Measurements from ENCODE around the gene UTP25.

Gene UTP25

GRCh38 chr1:209807509-209807908 is 20.3 kb upstream of the UTP25 start:
- no peak for DNase-seq

GRCh38 chr1:209808059-209808581 is 19.7 kb upstream of the UTP25 start:
- DNase-seq = peak; percentile 97

- DNase-seq = no peak
Observed at GRCh38 chr1:209809611-209810010, 18.2 kb upstream of the UTP25 start.

- DNase-seq = no peak
Observed at GRCh38 chr1:209810783-209811182, 17.0 kb upstream of the UTP25 start.

- DNase-seq = no peak
Observed at GRCh38 chr1:209813902-209814301, 13.9 kb upstream of the UTP25 start.

GRCh38 chr1:209815490-209815889 is 12.3 kb upstream of the UTP25 start:
- DNase-seq = no peak

GRCh38 chr1:209815931-209816341 is 11.8 kb upstream of the UTP25 start:
- DNase-seq = no peak

- no peak for DNase-seq
Observed at GRCh38 chr1:209816923-209817322, 10.8 kb upstream of the UTP25 start.

- no peak for DNase-seq
Observed at GRCh38 chr1:209817691-209818090, 10.1 kb upstream of the UTP25 start.

GRCh38 chr1:209819058-209819457 is 8.7 kb upstream of the UTP25 start:
- DNase-seq = no peak

GRCh38 chr1:209820986-209821385 is 6.8 kb upstream of the UTP25 start:
- DNase-seq = no peak

- no peak for DNase-seq
Observed at GRCh38 chr1:209822706-209823105, 5.1 kb upstream of the UTP25 start.

GRCh38 chr1:209823143-209824041 is 4.4 kb upstream of the UTP25 start:
- peak; percentile 71 for DNase-seq

- no peak for DNase-seq
Observed at GRCh38 chr1:209825591-209826434, 2.0 kb upstream of the UTP25 start.

GRCh38 chr1:209829716-209830115 is 1.9 kb downstream of the UTP25 start:
- DNase-seq = no peak

- no peak for DNase-seq
Observed at GRCh38 chr1:209830722-209831121, 3.0 kb downstream of the UTP25 start.

GRCh38 chr1:209831615-209832014 is 3.8 kb downstream of the UTP25 start:
- DNase-seq = peak; percentile 62

- DNase-seq = peak; percentile 52
Observed at GRCh38 chr1:209835782-209836298, 8.1 kb downstream of the UTP25 start.

- no peak for DNase-seq
Observed at GRCh38 chr1:209837671-209838070, 9.9 kb downstream of the UTP25 start.

- DNase-seq = no peak
Observed at GRCh38 chr1:209838537-209838936, 10.8 kb downstream of the UTP25 start.

- peak; percentile 95 for DNase-seq
Observed at GRCh38 chr1:209839875-209840546, 12.2 kb downstream of the UTP25 start.

GRCh38 chr1:209840611-209841010 is 12.8 kb downstream of the UTP25 start:
- DNase-seq = no peak
